Adipocyte (in vitro differentiated cells): ENCODE measurements around the gene ITIH4.

ENCODE experiments used
- DNase-seq: peaks from one replicate; pipeline ENCODE4 v3.0.0-alpha.2; 2015; ENCODE audit warnings: low read depth
- H3K27me3 ChIP-seq: replicated peaks from 2 replicates; pipeline ENCODE4 v1.7.0; 2013; ENCODE audit warnings: mild to moderate bottlenecking, low read length, moderate library complexity; ENCODE audit not compliant: control insufficient read depth, insufficient read depth
- H3K36me3 ChIP-seq: 2 replicates; pipeline ENCODE4 v1.7.0; 2013; ENCODE audit warnings: low read length, mild to moderate bottlenecking, moderate library complexity; ENCODE audit not compliant: control insufficient read depth, insufficient read depth, severe bottlenecking
- H3K4me1 ChIP-seq: 2 replicates; pipeline ENCODE4 v1.7.0; 2013; ENCODE audit warnings: mild to moderate bottlenecking, low read length, moderate library complexity; ENCODE audit not compliant: control insufficient read depth, insufficient read depth
- H3K4me3 ChIP-seq: 2 replicates; pipeline ENCODE4 v1.7.0; 2013; ENCODE audit warnings: mild to moderate bottlenecking, low read length, moderate library complexity
- H3K9ac ChIP-seq: 2 replicates; pipeline ENCODE4 v1.7.0; 2013; ENCODE audit warnings: mild to moderate bottlenecking, low read length, moderate library complexity
- H3K9me3 ChIP-seq: 2 replicates; pipeline ENCODE4 v1.7.0; 2013; ENCODE audit warnings: mild to moderate bottlenecking, low read length, moderate library complexity; ENCODE audit not compliant: control insufficient read depth

ITIH4 gene

GRCh38 chr3:52795298-52795900 lies 35.1 kb downstream of the ITIH4 start:
- peaks cover 4% of the 10 kb centered on the region for H3K27me3 ChIP-seq
- H3K36me3 ChIP-seq, result no peaks in the 10 kb centered on the region
- H3K4me1 ChIP-seq, result peaks cover 16% of the 10 kb centered on the region
- no peaks in the 10 kb centered on the region for H3K9me3 ChIP-seq
- H3K4me3 ChIP-seq, result no peak overlapping the region
- no peak for DNase-seq
- H3K9ac ChIP-seq, result no peak overlapping the region

GRCh38 chr3:52794612-52795099 lies 35.8 kb downstream of the ITIH4 start, which contains the start of gene ITIH3:
Gene ITIH3, plus strand, starts transcription at chr3:52794796. Its CDS starts 8 bp downstream, at chr3:52794804.
- Histone ChIP-seq H3K4me1 (peaks cover 8% of the 10 kb centered on the region), H3K27me3 (peaks cover 4% of the 10 kb centered on the region), H3K9ac (no peak within 1 kb of the TSS), H3K36me3 (peaks cover 3% of the 10 kb centered on the region), H3K4me3 (no peak within 1 kb of the TSS), H3K9me3 (no peaks in the 10 kb centered on the region)
- no peak for DNase-seq

GRCh38 chr3:52793702-52794611 lies 36.5 kb downstream of the ITIH4 start:
- H3K9ac ChIP-seq, result no peak overlapping the region
- H3K36me3 ChIP-seq, result peaks cover 3% of the 10 kb centered on the region
- H3K4me1 ChIP-seq, result peaks cover 5% of the 10 kb centered on the region
- H3K27me3 ChIP-seq, result peaks cover 4% of the 10 kb centered on the region
- no peaks in the 10 kb centered on the region for H3K9me3 ChIP-seq
- no peak for DNase-seq
- H3K4me3 ChIP-seq, result no peak overlapping the region

- Histone ChIP-seq H3K4me3 (no peak overlapping the region), H3K9me3 (no peaks in the 10 kb centered on the region), H3K9ac (no peak overlapping the region), H3K36me3 (peaks cover 3% of the 10 kb centered on the region), H3K27me3 (peaks cover 4% of the 10 kb centered on the region), H3K4me1 (no peaks in the 10 kb centered on the region)
- DNase-seq, result no peak
These were observed 37.3 kb downstream of the ITIH4 start for GRCh38 chr3:52792961-52793695.

GRCh38 chr3:52792413-52792812 lies 38.1 kb downstream of the ITIH4 start:
- H3K4me1 ChIP-seq, result peaks cover 3% of the 10 kb centered on the region
- no peak overlapping the region for H3K9ac ChIP-seq
- H3K4me3 ChIP-seq, result no peak overlapping the region
- H3K9me3 ChIP-seq, result no peaks in the 10 kb centered on the region
- no peak for DNase-seq
- peaks cover 3% of the 10 kb centered on the region for H3K36me3 ChIP-seq
- H3K27me3 ChIP-seq, result peaks cover 4% of the 10 kb centered on the region

- no peak for DNase-seq
- no peak overlapping the region for H3K9ac ChIP-seq
- peaks cover 3% of the 10 kb centered on the region for H3K36me3 ChIP-seq
- H3K4me3 ChIP-seq, result no peak overlapping the region
- H3K4me1 ChIP-seq, result peaks cover 6% of the 10 kb centered on the region
- H3K9me3 ChIP-seq, result no peaks in the 10 kb centered on the region
- peaks cover 4% of the 10 kb centered on the region for H3K27me3 ChIP-seq
These were observed 38.5 kb downstream of the ITIH4 start for GRCh38 chr3:52791928-52792327.

GRCh38 chr3:52791366-52791765 lies 39.1 kb downstream of the ITIH4 start:
- no peak for DNase-seq

GRCh38 chr3:52790741-52791140 lies 39.7 kb downstream of the ITIH4 start:
- Histone ChIP-seq H3K4me1 (peaks cover 6% of the 10 kb centered on the region), H3K9me3 (no peaks in the 10 kb centered on the region), H3K27me3 (no peaks in the 10 kb centered on the region), H3K9ac (no peak overlapping the region), H3K4me3 (no peak overlapping the region), H3K36me3 (peaks cover 3% of the 10 kb centered on the region)
- DNase-seq, result no peak

More at GRCh38 chr3:52791366-52791765, 39.1 kb downstream of the ITIH4 start:
- Histone ChIP-seq H3K9ac (no peak overlapping the region), H3K9me3 (no peaks in the 10 kb centered on the region), H3K36me3 (peaks cover 3% of the 10 kb centered on the region), H3K4me3 (no peak overlapping the region), H3K4me1 (peaks cover 6% of the 10 kb centered on the region), H3K27me3 (peaks cover under 1% of the 10 kb centered on the region)

GRCh38 chr3:52790337-52790736 lies 40.1 kb downstream of the ITIH4 start:
- H3K9ac ChIP-seq, result no peak overlapping the region
- peak overlapping the region; percentile 8 for H3K4me3 ChIP-seq
- peaks cover 6% of the 10 kb centered on the region for H3K4me1 ChIP-seq
- H3K9me3 ChIP-seq, result no peaks in the 10 kb centered on the region
- peaks cover 3% of the 10 kb centered on the region for H3K36me3 ChIP-seq
- H3K27me3 ChIP-seq, result peaks cover 2% of the 10 kb centered on the region
- no peak for DNase-seq

- no peak for DNase-seq
- no peaks in the 10 kb centered on the region for H3K9me3 ChIP-seq
- H3K36me3 ChIP-seq, result peaks cover 3% of the 10 kb centered on the region
- peak overlapping the region; percentile 78 for H3K9ac ChIP-seq
- peaks cover 6% of the 10 kb centered on the region for H3K4me1 ChIP-seq
- peak overlapping the region; percentile 73 for H3K4me3 ChIP-seq
- peaks cover 8% of the 10 kb centered on the region for H3K27me3 ChIP-seq
These were observed 40.8 kb downstream of the ITIH4 start for GRCh38 chr3:52789746-52790040.
